GM19328 (cell line): ENCODE data around the gene AMDHD1.

ENCODE experiments used
- ATAC-seq: cut with Tn5 transposase; IDR thresholded peaks from one replicate; pipeline ENCODE4 v1.9.1; 2021; ENCODE audit warnings: mild to moderate bottlenecking, moderate library complexity; ENCODE audit not compliant: unreplicated experiment

The AMDHD1 gene

DNA sequence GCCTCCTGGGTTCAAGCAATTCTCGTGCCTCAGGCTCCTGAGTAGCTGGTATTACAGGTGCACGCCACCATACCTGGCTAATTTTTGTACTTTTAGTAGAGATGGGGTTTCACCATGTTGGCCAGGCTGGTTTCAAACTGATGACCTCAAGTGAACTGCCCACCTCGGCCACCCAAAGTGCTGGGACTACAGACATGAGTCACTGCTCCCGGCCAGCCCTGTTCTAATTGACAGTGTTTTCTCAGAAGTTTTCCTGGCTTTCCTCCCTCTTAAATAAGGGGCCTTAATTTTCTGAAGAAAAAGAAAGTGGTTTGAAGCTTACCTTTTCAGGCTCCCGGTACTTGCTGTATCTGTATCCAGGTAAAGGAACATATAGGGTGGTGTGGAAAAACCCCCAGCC, 51.3 kb downstream of the AMDHD1 start:
- no peak for ATAC-seq

DNA sequence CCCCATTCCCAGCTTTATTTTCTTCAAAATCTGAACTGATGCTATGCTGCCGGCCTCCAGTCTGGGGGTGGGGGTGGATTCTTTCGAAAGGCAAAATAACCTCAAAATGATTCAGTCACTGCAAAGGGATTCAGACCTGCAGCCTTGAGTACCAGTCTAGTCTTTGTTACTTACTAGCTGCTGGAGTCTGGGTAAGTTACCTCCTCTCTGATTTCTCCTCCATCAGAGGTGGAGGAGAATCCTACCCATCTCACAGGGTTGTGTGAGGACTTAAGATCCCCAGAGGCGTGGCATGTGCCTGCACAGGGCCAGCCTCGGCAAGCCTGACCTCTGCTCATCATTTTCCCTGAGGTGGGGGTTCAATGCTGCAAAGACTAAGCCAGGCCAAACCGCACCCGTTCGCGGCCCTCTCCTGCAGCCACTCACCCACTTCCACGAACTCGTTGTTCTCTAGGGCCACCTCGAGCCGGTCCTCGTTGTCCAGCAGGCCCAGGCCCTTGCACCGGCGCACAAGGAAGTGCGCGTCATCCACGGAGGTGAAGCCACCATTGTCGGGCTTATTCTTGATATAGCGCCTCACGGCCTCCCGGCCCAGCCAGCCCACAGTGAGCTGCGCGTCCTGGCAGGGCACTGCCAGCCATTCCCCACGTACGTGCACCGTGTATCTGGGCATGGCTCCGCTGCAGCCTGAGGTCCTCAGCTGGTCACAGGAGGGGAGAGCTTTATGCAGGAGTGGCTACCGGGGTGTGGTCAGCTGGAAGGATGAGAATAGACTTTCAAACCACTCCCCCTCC, 52.3 kb downstream of the AMDHD1 start:
- ATAC-seq: no peak

DNA sequence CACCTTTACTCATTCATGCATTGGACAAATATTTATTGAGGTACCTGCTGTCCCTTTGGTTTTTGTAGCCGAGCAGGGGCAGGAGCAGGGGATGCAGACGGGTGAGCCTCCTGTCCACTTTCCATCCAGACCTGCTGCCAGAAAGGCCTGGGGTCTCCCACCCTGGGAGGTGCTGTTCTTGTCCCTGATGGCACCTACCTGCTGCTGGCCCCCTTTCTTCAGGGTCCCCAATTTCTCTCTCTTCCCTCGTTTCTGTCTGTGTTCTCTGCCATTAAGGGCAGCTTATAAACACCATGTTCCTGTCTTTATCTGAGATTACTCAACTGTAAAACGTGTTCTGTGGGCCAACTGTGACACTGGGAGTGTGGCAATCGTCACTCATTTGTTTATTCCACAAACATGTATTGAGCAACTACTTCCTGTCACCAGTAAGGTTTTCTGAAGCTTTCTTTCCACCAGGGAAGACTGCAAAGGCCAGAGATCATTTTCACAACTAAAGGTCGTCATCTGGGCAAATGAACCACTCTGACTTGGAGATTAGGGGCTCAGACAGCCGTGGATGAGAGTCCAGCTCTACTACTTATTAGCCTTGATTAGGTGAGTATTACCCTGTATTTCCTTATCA, 53.0 kb downstream of the AMDHD1 start, which contains the start of gene HAL:
TSS of gene HAL (minus strand) at position 311 of the 625 bp plus-strand sequence. CDS start 434 bp downstream, outside the sequence.
- no peak for ATAC-seq

DNA sequence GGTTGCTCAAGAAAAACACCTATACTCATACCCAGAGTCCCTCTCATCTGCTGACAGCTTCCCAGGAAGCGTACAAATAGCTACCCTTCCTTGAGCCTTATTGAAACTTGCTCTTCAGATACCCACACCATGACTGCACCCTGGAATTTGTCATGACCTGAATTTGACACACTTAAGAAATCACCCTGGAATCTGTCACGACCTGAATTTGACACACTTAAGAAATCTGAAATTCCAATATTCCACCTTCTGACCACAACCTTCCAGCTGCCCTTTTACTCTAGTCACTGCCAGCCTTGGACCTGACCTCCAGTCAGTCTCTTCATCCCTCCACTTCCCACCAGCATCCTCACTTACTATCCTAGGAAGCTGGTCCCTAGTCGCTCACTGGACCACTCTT, 54.1 kb downstream of the AMDHD1 start:
- no peak for ATAC-seq

DNA sequence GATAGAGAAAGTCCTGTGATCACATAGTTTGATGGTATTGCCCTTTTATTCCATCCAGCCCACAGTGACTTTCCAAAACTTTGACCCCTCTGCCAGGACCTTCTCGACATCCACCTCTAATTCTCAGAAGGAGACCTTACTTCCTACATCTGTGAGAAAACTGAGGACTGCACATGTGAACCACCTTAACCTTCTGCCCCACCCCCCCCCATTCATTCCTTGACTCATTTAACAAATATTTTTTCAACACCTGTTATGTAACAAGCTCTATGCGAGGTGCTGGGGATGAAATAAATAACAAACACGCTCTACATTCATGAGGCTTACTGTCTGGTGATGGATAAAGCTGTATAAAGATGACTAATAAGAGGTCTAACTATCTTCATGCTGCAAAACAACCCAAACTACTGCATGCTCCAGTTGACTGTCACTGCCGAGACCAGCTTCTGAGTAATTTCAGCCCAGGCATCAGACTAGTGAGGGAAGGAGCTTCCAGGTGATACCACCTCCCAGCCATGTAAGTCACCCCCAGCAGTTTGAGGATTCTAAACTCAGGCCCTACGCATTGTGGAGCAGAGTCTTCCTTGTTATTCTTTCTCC, 54.9 kb downstream of the AMDHD1 start:
- ATAC-seq: no peak

DNA sequence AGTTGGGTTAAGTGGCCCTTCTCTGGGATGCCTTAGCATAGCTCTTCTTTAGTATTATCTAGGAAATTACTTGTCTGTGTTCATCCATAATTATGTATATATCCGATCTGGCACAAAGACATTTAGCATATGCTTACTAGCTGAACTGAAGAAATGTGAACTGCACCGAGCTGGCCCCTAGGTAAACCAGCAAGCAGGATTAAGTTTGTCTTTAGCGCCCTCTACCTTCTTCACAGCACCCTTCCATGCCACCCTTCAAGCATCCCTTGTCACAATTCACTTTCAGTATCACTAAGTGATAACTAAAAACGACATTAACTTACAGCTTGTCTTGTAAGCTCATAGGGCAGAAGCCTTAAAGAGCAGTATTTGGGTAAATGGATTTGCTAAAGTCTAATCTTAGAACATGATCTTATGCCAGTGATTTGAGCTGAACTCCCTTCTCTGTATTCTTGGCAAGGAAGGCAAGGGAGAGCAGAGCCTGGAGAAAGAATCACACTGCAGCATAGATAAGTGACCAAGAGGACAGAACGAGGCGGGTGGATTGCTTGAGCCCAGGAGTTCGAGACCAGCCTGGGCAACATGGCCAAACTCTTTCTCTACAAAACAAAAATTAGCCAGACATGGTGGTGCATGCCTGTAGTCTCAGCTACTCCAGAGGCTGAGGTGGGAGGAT, 55.6 kb downstream of the AMDHD1 start:
- ATAC-seq: peak; percentile 90

DNA sequence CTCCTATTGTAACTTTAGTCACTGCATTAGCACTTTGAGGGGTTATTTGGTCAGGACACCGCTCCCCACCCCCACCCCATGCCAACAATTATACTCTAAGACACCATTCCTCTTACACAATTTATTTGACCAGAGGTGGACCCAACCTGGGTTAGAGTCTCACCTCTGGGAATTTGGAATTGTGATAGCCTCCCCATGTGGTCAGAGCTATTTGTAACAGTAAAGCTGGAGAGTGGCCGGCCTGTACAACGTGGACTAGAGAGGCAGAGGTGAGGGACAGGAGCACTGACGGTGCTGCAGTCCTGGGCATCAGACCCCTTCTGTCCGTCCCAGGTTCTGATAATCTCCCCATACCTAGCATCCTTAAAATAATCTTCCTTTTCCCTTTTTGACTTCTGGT, 56.4 kb downstream of the AMDHD1 start:
- ATAC-seq: no peak

DNA sequence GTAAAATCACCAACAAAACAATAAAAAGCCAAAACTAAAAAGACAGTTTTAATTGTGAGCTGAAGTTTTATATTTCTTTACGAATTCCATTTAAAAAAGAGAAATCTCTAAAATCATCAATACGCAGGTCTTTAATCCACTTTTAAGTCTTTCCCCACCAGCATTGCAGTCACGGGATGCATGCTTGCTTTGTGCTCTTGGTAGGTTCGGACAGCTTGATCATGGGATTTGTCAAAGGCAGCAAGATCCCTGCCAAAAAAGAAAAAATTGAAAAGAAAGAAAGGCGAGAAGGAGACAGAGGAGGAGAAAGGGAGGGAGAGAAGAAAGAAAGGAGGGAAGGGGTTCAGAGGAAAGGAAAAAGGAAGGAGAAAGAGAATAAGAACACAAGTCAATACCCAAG, 57.7 kb downstream of the AMDHD1 start:
- ATAC-seq: no peak

DNA sequence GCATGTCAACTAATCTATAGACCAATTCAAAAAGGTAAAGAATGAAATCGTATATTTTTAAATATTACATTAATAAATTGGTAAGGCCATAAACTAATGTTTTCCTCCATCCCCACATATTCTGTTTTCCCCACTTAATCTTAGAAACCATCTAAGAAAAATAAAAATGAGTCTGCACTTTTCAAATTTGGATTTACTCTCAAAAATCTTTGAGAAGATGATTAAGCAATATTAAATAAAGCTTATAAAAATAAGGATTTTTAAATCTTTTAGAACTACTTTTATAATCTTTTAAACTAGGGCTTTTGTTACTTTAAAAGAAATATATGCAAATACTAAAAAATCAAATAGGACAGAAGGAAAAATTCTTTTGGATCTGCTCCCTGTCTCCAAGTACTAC, 63.6 kb downstream of the AMDHD1 start:
- ATAC-seq: no peak

DNA sequence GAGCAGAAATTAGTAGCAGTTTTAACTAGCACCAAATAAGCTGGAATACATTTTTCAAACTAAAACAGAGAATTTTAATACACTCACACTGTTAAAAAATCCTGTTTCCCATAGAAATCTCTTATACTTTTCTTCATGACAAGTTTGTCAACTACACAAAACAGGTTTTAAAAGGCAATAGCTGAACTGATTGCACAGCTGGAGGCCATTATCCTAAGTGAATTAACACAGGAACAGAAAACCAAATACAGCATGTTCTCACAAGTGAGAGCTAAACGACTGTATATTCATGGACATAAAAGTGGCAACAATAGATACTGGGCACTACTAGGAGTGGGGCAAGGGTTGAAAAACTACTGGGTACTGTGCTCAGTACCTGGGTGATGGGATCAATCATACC, 64.6 kb downstream of the AMDHD1 start:
- ATAC-seq: no peak

DNA sequence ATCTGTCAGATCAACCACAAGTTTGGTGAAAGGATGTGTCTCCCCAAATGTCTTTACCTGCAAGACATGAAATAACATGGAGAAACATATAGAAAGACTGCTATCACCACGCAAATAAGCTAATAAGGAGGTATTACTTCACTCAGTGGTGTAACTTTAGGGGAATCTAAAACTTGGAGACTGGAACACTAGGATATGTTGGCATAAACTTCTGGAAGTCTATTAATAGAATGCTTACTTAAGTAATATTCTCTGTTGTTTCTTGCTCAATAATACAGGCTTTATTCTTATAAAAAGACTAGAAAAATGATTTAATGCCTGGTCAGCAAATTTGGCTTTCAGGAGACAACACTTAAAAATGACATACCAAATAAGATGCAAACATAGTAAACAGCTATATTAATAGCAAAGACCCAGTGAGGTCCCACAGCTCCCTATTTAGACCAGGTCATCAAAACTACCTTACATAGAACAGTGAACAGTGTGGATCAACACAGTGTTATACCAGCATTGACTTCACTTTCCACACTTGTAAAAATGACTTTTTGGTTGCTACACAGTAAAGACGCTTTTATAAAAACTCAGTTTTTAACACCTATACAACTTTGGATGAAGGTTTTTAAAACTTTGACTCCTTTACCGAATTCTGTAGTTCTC, 71.9 kb downstream of the AMDHD1 start:
- no peak for ATAC-seq

DNA sequence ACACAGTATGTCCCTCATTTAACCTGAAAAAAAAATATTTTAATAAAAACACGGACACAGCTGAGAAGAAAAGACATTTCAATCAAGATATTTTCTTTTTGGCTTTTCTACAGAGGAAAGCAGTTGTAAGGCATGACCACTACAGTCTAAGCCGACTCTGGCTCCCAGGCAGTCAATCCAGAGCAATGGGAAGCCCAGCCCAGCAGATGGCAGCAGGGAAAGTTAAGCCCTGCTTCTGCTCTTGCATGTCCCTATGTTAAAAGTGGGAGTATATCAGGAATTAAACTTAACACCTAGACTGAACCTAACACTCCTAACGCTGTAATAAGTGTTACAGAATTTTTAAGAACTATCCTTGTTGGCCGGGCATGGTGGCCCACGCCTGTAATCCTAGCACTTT, 72.5 kb downstream of the AMDHD1 start:
- ATAC-seq: no peak
